BLaER1 (cell line): Measurements from ENCODE around the gene GLRX5.

Experiments used
- H3K27ac ChIP-seq: shearing (Covaris generic); formaldehyde crosslinking; 2 replicates; pipeline ENCODE4 v1.8.1; 2022
- H3K27me3 ChIP-seq: shearing (Covaris generic); formaldehyde crosslinking; 2 replicates; pipeline ENCODE4 v1.8.1; 2022
- H3K36me3 ChIP-seq: shearing (Covaris generic); formaldehyde crosslinking; 2 replicates; pipeline ENCODE4 v1.8.1; 2022
- H3K4me1 ChIP-seq: shearing (Covaris generic); formaldehyde crosslinking; 2 replicates; pipeline ENCODE4 v1.8.1; 2022
- H3K4me2 ChIP-seq: shearing (Covaris generic); formaldehyde crosslinking; 2 replicates; pipeline ENCODE4 v1.8.1; 2022
- H3K4me3 ChIP-seq: shearing (Covaris generic); formaldehyde crosslinking; 2 replicates; pipeline ENCODE4 v1.8.1; 2022
- H3K9ac ChIP-seq: shearing (Covaris generic); formaldehyde crosslinking; 2 replicates; pipeline ENCODE4 v1.8.1; 2022
- H3K9me3 ChIP-seq: shearing (Covaris generic); formaldehyde crosslinking; 2 replicates; pipeline ENCODE4 v1.8.1; 2022
- H4K20me1 ChIP-seq: shearing (Covaris generic); formaldehyde crosslinking; 2 replicates; pipeline ENCODE4 v1.8.1; 2022
- Cebpa-rat ChIP-seq: shearing (Covaris generic); IDR thresholded peaks from 2 replicates; pipeline ENCODE4 v1.8.1; 2022

Gene GLRX5

GRCh38 chr14:95540236-95540855, 5.5 kb downstream of the GLRX5 start:
- H3K4me2 ChIP-seq: peak overlapping the region; percentile 97; the same call in 1 of the 2 replicates
- H4K20me1 ChIP-seq: peaks cover 100% of the 10 kb centered on the region
- no peak for TF ChIP-seq Cebpa-rat
- peaks cover 58% of the 10 kb centered on the region for H3K36me3 ChIP-seq
- no peak overlapping the region for H3K4me3 ChIP-seq
- no peak overlapping the region for H3K9ac ChIP-seq
- no peaks in the 10 kb centered on the region for H3K27me3 ChIP-seq
- peaks cover 90% of the 10 kb centered on the region for H3K4me1 ChIP-seq
- H3K27ac ChIP-seq: no peak overlapping the region
- H3K9me3 ChIP-seq: no peaks in the 10 kb centered on the region

DNA sequence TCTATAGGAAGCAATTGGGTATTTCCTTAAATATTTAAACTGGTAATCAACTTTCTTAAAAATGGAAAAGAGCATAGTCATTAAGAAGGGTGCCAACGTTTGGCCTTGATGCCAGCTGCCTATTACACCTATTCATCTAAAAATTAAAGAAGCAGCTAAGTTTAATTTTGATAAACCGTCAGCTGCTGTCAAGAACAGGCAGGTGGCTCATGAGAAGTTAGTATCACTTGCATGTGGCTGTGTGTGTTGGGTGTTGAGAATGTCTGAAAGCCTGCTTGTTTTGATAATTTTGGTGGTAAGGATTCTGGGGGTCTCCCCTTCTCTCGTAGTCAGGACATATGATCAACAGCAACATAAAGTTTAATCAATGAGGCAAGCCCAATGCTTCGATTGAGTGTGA, 6.5 kb downstream of the GLRX5 start:
- no peak overlapping the region for H3K4me3 ChIP-seq
- H3K9ac ChIP-seq: no peak overlapping the region
- no peaks in the 10 kb centered on the region for H3K9me3 ChIP-seq
- peaks cover 100% of the 10 kb centered on the region for H4K20me1 ChIP-seq
- no peak for TF ChIP-seq Cebpa-rat
- peaks cover 98% of the 10 kb centered on the region for H3K4me1 ChIP-seq
- no peaks in the 10 kb centered on the region for H3K27me3 ChIP-seq
- peak overlapping the region; percentile 29; the same call in 1 of the 2 replicates for H3K4me2 ChIP-seq
- H3K27ac ChIP-seq: no peak overlapping the region
- H3K36me3 ChIP-seq: peaks cover 68% of the 10 kb centered on the region

DNA sequence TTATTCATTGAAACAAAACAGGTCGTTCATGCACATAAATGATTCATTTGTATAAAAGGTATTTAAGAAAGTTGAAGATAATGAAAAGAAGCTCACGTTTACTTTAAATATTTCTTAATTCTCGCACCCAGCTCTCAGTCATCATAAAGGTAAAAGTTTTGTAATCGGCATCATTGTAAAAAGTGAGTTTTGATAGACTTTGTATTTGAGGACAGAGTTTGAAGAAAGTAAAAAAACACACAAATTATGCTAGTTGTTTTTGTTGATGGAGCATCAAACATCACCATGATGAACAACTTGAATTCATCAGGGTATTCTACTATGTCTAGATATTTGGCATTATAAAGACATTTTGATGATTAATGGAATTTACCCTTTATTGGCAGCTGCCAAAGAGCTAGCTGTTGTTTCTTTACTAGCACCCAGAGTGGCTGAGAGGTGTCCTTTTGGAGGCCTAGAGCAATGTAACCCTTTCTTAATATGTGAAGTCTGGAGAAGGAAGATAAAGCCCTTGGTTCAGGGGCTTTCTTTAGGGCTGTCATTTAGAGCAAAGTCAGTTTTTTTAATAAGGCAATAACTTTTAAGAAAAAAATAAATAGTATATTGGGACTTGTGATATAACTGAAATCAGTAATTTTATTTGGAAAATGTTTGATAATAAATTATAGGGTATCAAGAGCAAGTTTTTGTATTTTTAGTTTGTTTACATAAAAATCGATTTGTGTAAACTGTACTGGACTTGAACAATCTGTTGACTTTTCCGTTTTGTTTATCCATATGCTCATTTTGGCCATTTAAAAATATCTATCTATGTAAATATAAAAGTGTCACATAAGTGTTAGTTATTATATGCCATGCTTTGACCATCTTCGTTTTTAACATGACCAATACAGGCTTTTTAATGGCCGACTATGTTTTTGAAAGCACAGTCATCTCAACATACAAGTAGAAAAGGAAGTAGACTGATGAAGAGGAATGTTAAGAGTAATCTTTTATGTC, 7.4 kb downstream of the GLRX5 start:
- H3K4me3 ChIP-seq: no peak overlapping the region
- H3K36me3 ChIP-seq: peaks cover 76% of the 10 kb centered on the region
- peak overlapping the region; percentile 83 for H3K4me2 ChIP-seq
- no peak overlapping the region for H3K27ac ChIP-seq
- no peaks in the 10 kb centered on the region for H3K27me3 ChIP-seq
- TF ChIP-seq Cebpa-rat: no peak
- no peak overlapping the region for H3K9ac ChIP-seq
- H4K20me1 ChIP-seq: peaks cover 100% of the 10 kb centered on the region
- no peaks in the 10 kb centered on the region for H3K9me3 ChIP-seq
- H3K4me1 ChIP-seq: peaks cover 98% of the 10 kb centered on the region

DNA sequence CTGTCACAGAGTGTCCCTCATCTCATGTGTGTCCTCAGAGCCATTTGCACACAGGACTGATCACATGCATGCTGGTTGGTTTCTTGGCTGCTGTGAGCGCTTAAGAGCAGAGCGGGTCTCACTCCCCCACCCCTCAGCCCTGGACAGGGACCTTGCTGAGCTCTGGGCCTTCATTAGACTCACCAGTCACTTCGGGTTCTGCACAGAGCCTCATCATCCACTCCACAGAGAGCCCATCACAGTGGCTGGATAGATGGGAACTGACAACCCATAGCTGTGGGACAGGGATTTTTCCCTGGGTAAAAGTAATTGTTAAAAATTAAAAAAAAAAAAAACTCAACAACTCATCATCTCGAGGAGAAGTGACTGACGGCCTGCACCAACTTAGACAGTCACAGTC, 8.2 kb downstream of the GLRX5 start:
- H3K27me3 ChIP-seq: no peaks in the 10 kb centered on the region
- H3K9ac ChIP-seq: no peak overlapping the region; the same call in 1 of the 2 replicates
- peak overlapping the region; percentile 83 for H3K4me2 ChIP-seq
- no peak overlapping the region for H3K27ac ChIP-seq
- no peaks in the 10 kb centered on the region for H3K9me3 ChIP-seq
- H3K4me3 ChIP-seq: no peak overlapping the region
- peaks cover 94% of the 10 kb centered on the region for H3K4me1 ChIP-seq
- peaks cover 100% of the 10 kb centered on the region for H4K20me1 ChIP-seq
- no peak for TF ChIP-seq Cebpa-rat
- peaks cover 79% of the 10 kb centered on the region for H3K36me3 ChIP-seq

- Histone ChIP-seq H3K27me3 (no peaks in the 10 kb centered on the region), H4K20me1 (peaks cover 99% of the 10 kb centered on the region), H3K9me3 (no peaks in the 10 kb centered on the region), H3K36me3 (peaks cover 81% of the 10 kb centered on the region), H3K4me2 (peak overlapping the region; percentile 83), H3K4me3 (peak overlapping the region; percentile 24; the same call in 1 of the 2 replicates), H3K27ac (peak overlapping the region; percentile 62), H3K9ac (peak overlapping the region; percentile 52; the same call in 1 of the 2 replicates), H3K4me1 (peaks cover 79% of the 10 kb centered on the region)
- TF ChIP-seq Cebpa-rat: no peak
Observed at GRCh38 chr14:95544588-95544987, 9.7 kb downstream of the GLRX5 start.

DNA sequence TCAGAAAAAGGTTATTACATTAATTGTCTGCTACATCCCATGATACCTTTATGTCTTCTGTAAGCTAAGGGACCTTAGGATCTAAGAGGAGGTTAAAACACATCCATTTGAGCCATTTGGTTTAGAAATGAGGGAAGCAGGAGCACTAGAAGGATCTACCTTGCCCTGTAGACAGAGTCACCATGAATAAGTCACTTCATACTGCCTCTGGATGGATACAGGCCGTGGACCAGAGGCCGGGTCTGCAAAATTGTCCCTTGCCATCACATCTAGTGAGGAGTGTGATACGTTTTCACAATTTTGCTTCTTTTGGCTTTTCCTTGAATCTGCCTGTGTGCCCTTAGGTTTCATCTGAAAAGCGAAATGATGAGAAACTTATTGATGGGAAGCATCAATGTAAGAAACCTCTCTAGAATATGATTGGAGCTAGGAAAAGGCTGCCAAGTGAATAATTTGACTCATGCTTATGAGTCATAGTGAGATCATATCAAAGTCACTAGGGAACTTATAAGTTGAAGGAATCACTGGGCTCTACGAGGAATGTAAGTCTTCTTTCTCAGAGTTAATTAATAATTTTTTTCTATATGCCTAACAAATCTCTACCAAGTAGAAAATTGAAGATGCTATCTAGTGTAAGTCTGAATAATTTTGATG, 10.8 kb downstream of the GLRX5 start:
- Histone ChIP-seq H3K4me1 (peaks cover 74% of the 10 kb centered on the region), H4K20me1 (peaks cover 98% of the 10 kb centered on the region), H3K4me2 (peak overlapping the region; percentile 83), H3K9ac (peak overlapping the region; percentile 52; the same call in 1 of the 2 replicates), H3K27me3 (no peaks in the 10 kb centered on the region), H3K36me3 (peaks cover 83% of the 10 kb centered on the region), H3K4me3 (no peak overlapping the region), H3K27ac (peak overlapping the region; percentile 62; the same call in 1 of the 2 replicates), H3K9me3 (no peaks in the 10 kb centered on the region)
- no peak for TF ChIP-seq Cebpa-rat

DNA sequence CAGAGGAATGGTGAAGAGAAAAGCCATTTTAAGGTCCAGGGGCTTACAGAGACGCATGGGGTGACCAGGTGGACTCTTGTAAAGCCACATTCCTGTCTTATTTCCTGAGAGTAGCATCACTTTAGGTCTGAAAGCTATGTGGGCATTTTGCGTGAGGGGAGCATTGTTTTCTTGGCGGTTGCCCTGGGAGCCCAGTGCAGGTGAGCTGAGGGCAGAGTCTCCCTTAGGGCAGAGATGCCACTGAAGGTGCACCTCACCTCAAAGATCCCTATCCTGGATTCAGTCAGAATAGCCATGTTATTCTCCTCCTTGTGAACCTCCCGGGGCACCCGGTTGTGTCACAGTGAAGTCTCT, 12.4 kb downstream of the GLRX5 start:
- Histone ChIP-seq H3K27ac (peak overlapping the region; percentile 41; the same call in 1 of the 2 replicates), H3K4me1 (peaks cover 60% of the 10 kb centered on the region), H3K27me3 (no peaks in the 10 kb centered on the region), H3K9me3 (no peaks in the 10 kb centered on the region), H3K9ac (no peak overlapping the region), H3K4me3 (no peak overlapping the region), H3K4me2 (no peak overlapping the region), H4K20me1 (peaks cover 82% of the 10 kb centered on the region), H3K36me3 (peaks cover 89% of the 10 kb centered on the region)
- no peak for TF ChIP-seq Cebpa-rat

DNA sequence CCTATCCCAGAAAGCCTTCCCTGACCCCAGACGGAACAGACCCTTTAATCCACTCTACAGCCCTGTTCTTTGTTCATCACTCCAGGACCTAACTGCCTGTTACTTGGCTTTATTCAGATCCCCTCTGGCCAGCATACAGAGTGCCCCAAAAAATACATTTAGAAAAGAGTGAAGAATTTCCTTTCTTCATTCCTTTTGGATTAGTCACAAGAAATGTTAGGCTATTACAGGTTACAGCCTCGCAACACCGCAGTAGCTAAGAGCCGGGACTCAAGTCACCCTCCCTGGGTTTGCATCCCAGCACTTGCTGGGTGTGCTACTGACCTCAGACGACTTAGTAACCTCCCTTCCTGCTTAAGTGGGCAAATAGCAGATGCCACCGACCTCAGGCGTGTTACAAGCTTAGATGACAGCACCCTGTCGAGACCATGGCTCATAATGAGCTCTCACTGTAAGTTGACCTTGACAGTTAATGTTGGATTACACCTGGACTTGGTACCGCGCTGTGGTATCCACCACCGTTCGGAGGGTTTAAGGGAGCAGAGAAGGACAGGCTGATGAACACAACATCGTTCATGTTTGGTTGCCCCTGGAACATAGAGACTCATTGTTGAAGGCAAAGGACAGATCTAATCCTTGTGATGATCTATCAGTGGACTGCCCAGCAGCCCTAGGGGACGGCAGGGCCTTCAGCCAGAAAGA, 12.9 kb downstream of the GLRX5 start:
- Histone ChIP-seq H3K27me3 (no peaks in the 10 kb centered on the region), H3K4me3 (no peak overlapping the region), H3K9me3 (no peaks in the 10 kb centered on the region), H3K9ac (no peak overlapping the region), H4K20me1 (peaks cover 77% of the 10 kb centered on the region), H3K36me3 (peaks cover 86% of the 10 kb centered on the region), H3K27ac (peak overlapping the region; percentile 41; the same call in 1 of the 2 replicates), H3K4me2 (no peak overlapping the region), H3K4me1 (peaks cover 55% of the 10 kb centered on the region)
- no peak for TF ChIP-seq Cebpa-rat

GRCh38 chr14:95548328-95548929, 13.6 kb downstream of the GLRX5 start:
- Histone ChIP-seq H3K27me3 (no peaks in the 10 kb centered on the region), H3K4me1 (peaks cover 48% of the 10 kb centered on the region), H3K9ac (no peak overlapping the region), H3K27ac (no peak overlapping the region), H4K20me1 (peaks cover 77% of the 10 kb centered on the region), H3K36me3 (peaks cover 80% of the 10 kb centered on the region), H3K9me3 (no peaks in the 10 kb centered on the region), H3K4me2 (no peak overlapping the region), H3K4me3 (no peak overlapping the region)
- TF ChIP-seq Cebpa-rat: no peak
